Activated naive CD4-positive, alpha-beta T cell treated with Interleukin-2 at 50 U/mL for 16 hours (primary cell): ENCODE data around the gene DNAJC6.
"Not testable (repeated sequence)": the region's sequence is repeated elsewhere in the genome, so short reads cannot be mapped to it uniquely, and the experiment has no call there.

Experiments
- DNase-seq: peaks from one replicate; pipeline ENCODE4 v3.0.0-alpha.2; 2020

DNAJC6 gene

DNA sequence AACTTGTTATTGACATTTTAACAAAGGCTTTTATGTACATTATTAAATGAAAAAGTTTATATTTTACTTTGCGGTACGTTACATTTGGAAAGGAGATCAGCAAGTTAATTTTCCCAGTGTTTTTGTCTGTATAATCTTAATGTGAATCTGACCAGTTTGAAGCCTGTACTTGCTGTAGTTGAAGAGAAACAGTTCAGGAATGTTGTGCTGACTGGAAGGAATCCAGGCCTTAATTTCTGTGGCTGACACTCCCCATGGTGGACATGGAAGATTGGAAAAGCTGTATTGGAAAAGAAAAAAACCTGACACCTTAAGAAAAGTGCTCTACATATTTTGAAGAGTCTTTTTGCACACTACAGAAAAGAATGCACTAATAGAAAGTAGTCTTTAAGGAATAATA is 126.6 kb downstream of the DNAJC6 start:
- no peak for DNase-seq

DNA sequence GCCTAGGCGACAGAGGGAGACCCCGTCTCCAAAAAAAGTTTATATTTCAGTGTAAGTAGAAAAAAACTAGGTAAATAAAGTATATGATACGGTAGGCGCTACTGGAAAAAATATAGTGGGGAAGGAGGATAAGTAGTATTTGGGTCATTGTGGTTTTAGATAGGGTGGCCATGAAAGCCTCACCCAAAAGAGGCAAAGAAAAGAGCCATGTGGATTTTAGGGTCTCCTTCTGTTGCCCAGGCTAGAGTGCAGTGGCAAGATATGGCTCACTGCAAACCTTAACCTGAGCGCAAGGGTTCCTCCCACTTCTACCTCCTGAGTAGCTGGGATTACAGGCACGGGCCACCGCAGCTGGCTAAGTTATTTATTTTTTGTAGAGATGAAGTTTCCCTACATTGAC is 128.3 kb downstream of the DNAJC6 start:
- no peak for DNase-seq

DNA sequence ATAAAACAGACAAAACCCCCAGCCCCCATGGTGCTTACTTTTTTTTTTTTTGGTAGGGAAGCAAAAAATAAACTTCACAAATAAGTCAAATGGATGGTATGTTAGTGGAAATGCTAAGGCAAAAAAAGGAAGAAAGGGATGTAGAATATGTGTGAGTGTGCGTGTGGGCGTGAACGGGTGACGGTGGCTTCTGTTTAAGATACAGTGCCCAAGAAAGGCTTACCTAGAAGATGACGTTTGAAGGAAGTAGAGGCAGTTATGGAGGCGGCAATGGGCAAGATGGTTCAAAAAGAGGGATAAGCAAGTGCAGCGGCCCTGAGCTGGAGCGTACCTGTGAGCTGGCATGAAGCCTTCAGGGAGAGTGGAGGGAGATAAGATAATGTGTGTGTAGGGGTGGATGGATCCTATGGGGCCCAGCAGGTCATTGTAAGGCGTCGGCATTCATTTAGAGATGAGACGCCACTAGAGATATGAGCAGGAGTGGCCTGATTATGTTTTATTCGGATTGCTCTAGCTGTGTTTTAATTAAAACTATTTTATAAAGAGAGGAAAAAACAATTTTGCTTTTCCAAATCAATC is 131.1 kb downstream of the DNAJC6 start:
- DNase-seq: no peak

- DNase-seq: no peak
Measured at GRCh38 chr1:65440915-65441314, 131.6 kb downstream of the DNAJC6 start.

DNA sequence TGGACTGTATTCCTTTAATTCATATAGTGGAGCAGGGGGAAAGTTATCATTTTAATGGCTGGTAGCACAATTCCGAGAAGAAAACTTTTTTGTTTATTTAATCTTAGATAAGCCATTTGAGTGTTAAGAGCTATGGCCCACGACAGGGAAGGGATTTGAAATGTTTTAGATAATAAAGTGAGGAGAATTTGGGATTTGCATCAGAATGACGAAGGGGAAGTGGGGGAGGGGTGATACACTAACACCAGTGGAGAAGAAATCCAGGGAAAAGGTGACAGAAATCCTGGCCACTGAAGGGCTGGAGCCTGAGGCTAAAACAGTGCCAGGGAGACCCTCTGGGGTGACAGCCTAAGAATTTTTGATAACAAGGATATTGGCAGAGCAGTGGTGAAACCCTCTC is 132.1 kb downstream of the DNAJC6 start:
- no peak for DNase-seq

DNA sequence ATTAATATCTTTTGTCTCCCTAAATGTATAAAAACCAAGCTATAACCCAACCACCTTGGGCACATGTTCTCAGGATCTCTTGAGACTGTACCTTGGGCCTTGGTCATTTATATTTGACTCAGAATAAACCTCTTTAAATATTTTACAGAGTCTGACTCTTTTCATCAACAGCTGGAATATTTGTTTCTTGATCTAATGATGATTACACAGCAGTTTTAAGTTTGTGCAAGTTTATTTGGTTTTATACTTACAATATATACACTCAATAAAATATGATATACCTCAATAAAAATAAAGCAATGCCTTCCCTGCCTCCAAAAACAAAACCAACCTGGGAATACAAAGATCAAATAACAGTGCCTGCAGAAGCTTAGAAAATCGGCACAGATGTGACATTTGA is 133.1 kb downstream of the DNAJC6 start:
- DNase-seq: no peak

GRCh38 chr1:65443647-65444046 is 134.3 kb downstream of the DNAJC6 start:
- DNase-seq: no peak

DNA sequence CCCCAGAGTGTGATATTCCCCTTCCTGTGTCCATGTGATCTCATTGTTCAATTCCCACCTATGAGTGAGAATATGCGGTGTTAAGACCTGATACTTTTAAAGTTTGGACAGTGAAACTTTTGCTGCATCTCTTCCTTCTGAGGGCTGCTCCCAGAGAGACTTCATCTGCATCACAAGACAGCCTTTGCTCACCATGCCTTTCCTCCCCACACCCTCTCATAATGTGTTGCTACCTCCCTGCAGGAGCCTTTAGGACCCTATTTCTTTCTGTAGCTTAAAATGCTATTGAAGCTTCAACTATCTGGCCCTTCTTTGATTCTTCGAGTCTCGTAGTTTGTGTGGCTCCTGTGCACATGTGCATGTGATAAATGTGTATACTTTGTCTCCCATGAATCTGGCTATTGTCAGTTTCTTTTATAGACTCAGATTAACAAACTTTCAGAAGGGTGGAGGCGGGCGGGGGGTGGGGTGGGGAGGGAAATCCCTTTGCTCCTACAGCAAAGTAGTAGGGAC is 134.8 kb downstream of the DNAJC6 start:
- no peak for DNase-seq

DNA sequence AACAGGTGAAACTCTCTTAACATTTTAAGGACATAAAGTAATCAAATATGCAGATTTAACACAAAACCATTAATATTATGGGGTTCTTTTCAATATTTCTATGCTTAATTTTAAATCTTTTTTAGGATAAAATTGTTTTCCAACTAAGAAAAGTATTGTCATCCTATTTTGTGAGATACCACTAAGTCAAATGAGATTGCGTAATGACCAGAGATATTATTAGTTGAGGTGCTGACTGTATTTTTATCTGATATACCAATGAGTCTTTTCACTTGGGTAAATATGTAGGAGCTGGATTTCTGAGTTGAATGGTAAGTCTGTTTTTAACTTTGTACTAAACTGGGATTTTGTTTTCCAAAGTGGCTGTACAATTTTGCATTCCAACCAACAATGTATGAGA is 136.5 kb downstream of the DNAJC6 start:
- DNase-seq: no peak

DNA sequence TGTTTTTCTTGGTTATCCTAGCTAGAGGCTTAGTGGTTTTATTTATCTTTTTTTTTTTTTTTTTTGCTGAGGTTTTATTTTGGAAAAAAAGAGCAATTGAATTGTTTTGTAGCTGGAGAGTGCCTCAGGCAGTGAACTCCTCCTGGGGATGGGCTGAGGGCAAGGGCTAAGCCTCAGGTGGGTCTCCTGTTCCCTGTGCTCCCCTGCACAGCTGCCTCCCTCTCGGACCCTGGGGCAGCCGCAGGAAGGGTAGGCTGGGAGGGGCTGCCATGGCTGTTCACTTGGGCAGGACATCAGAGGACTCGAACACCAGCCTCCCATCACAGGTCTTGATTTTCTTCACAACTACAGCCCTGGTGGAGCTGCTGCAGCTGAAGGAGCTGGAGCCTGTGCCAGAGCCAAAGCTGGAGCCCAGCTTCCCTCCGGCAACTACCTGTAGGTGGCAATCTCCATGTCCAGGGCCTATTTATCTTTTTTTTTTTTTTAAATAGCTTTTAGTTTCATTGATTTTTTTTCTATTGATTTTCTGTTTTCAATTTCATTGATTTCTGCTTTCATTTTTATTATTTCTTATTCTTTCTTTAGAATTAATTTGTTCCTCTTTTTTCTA is 140.0 kb downstream of the DNAJC6 start:
- no peak for DNase-seq

- DNase-seq: not testable (repeated sequence)
Measured at GRCh38 chr1:65455678-65456077, 146.3 kb downstream of the DNAJC6 start.

GRCh38 chr1:65456481-65456880 is 147.1 kb downstream of the DNAJC6 start:
- DNase-seq: no peak

- DNase-seq: no peak
Measured at GRCh38 chr1:65457868-65458267, 148.5 kb downstream of the DNAJC6 start.

DNA sequence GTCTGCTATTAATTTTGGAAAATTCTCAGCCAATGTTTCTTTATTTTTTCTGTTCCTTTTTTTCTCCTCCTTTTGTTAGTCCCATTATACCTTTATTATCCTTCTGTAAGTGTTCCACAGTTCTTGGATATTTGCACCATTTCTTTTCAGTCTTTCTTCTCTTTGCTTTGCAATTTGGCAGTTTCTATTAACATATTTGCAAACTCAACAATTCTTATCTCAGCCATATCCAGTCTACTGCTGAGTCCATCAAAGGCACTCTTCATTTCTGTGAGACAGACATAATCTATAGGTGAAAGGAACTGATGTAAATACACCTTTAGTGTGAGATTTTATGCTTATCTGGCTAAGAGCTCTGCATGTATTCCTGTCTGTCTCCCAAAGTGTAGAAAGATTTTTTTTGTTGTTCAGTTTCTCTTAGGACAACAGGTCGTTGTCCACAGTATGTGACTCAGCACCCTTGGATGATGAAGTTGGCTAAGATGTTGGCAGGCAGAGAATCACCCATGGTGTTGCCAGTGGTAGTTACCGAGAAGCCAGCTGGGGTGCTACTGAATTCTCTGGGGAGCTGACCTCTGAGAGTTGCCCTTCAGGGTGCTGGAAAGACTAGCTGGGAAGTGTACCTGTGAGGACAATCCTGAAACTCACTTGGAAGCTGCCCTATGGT is 149.5 kb downstream of the DNAJC6 start:
- DNase-seq: no peak

DNA sequence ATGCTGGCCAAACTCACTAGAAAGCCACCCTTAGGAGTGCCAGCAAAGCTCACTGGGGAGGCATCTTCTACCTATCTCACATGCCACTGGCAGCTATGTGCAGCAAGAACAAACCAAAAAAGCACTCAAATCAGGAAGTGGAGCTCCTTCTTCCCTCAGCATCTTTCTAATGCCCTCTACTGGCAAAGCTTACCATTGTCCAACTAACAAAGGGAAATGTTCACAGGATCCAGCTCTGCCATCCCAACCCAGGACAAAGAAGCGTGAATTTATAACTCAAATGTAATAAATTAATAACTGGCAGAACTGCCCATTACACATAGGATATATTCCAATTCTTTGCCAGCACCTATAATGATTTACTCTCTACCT is 150.0 kb downstream of the DNAJC6 start:
- no peak for DNase-seq
